HG03571 (cell line): ENCODE results near the gene ATP5F1D.

Experiments used
- ATAC-seq: cut with Tn5 transposase; IDR thresholded peaks from one replicate; pipeline ENCODE4 v1.9.1; 2021; ENCODE audit not compliant: unreplicated experiment

ATP5F1D gene

DNA sequence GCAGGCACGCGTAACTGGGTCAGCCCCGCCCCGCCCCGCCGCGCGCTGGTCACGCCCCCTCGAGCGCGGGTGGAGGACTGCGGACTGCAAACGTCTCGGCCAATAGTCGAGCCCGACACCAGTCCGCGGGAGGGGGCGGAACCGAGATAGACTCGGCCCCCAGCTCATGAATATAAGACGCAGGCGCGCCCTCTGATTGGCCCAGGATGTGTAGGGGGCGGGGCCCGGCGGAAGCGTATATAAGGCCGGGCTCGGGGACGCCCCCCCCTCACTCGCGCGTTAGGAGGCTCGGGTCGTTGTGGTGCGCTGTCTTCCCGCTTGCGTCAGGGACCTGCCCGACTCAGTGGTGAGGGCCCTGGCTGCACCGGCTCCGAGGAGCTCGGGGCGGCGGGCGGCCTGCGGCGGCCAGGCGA is 27.5 kb downstream of the ATP5F1D start, which contains the start of gene CIRBP:
Gene CIRBP, plus strand, starts transcription at position 268 of the 413 bp plus-strand sequence. CDS start 1,602 bp downstream, outside the sequence.
- peak; percentile 43 for ATAC-seq

DNA sequence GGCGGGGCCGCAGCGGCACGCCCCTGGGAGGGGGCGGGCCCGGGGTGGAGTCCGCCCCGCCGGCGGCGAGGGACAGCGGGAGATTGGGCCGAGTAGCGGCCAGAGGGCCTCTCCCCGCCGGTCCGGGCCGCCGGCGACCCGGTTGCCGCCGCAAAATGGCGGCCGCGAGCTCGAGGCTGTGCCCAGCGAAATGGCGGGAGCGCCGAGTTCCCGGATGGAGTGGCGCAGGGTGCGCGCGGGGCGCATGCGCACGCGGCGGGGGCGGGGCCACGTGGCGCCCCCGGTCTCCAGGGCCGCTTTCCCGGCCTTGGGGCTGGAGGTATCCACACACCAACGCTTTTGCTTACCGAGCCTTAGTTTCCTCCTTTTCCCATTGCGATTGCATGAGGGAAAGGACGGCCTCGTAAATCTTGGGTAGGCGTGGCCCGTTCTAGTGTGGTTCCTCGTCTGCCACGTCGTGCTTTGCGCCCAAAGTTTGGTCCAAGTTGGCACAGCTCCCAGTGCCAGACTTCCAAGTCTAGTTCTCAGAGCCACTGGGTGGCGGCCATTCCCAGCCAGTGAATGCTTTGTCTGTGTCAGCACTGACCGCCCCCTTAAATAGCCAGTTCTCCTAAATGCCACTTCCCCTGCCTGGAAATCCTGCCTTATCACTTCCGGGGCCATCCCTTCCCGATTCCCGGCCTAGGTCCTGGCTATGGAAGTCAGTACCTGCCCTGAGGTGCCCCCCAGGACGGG is 28.1 kb downstream of the ATP5F1D start:
- peak; percentile 13 for ATAC-seq

DNA sequence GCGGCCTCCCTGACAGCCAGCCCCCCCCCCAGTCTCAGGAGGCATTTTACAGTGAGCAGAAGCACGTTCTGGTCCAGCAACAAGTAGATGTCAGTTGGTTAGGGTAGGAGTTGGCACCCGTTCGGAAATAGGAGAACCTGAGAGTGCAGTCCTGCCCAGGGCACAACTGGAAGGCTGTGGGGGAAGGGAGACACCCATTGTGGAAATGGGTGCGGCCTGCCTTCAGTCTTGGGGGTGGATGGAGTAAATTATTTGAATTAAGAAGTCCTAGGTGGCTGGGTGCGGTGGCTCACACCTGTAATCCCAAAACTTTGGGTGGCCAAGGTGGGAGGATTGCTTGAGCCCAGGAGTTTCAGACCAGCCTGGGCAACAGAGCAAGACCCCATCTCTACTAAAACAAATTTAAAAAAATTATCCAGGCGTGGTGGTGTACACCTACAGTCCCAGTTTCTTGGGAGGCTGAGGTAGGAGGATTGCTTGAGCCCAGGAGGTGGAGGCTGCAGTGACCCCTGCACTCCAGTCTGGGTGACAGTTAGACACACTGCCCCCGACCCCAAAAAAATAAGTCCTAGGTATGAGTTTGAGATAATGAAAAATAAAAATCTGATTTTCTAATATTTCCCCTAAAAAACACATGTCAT is 28.8 kb downstream of the ATP5F1D start:
- no peak for ATAC-seq

DNA sequence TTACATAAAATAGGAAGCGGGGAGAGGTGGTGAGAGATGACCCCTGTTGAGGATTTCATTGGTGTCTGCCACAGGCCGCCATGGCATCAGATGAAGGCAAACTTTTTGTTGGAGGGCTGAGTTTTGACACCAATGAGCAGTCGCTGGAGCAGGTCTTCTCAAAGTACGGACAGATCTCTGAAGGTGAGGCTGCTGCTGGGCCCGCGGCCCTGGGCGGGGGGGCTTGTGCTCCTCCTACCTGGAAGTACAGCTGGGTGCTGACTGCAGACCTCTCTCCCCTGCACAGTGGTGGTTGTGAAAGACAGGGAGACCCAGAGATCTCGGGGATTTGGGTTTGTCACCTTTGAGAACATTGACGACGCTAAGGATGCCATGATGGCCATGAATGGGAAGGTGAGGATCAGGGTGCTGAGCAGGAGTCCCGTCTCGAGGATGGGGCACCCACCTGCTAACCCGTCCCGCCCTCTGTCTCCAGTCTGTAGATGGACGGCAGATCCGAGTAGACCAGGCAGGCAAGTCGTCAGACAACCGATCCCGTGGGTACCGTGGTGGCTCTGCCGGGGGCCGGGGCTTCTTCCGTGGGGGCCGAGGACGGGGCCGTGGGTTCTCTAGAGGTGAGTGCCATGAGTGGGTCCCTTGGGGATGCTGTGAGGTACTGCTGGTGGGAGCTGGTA is 29.4 kb downstream of the ATP5F1D start:
- no peak for ATAC-seq

DNA sequence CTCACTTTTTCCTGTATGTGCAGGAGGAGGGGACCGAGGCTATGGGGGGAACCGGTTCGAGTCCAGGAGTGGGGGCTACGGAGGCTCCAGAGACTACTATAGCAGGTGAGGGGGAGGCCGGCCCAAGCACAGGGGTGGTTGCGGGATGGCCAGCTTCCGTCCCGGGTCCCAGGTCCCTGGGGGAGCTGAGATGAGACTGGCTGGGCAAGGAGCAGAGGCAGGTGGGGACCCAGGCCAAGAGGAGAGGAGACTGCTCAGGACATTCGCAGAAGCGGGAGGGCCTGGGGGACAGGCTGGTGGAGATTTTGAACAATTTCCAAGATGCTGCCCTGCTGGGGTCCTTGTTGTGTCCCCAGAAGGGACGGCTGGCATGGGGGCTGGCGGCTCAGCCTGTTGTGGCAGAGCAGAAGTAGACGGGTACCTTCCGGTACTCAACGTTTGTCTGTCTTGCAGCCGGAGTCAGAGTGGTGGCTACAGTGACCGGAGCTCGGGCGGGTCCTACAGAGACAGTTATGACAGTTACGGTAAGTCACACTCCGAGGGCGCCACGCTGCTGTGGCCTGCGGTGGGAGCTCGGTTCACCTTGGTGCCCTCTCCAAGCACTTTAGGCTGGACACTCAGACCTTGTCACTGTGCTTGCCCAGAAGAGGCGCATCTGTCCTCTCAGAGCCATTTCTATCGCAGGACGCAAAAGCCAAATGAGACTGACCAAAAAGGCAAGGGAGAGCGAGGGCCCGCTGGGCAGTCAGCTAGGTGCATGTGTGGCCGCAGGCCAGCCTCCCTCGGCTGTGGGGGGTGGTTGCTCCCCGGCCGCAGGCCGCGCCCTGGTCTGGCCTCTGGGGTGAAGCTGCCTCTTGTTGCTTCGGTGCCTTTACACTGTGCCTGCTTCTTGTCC is 30.2 kb downstream of the ATP5F1D start:
- ATAC-seq, result no peak

DNA sequence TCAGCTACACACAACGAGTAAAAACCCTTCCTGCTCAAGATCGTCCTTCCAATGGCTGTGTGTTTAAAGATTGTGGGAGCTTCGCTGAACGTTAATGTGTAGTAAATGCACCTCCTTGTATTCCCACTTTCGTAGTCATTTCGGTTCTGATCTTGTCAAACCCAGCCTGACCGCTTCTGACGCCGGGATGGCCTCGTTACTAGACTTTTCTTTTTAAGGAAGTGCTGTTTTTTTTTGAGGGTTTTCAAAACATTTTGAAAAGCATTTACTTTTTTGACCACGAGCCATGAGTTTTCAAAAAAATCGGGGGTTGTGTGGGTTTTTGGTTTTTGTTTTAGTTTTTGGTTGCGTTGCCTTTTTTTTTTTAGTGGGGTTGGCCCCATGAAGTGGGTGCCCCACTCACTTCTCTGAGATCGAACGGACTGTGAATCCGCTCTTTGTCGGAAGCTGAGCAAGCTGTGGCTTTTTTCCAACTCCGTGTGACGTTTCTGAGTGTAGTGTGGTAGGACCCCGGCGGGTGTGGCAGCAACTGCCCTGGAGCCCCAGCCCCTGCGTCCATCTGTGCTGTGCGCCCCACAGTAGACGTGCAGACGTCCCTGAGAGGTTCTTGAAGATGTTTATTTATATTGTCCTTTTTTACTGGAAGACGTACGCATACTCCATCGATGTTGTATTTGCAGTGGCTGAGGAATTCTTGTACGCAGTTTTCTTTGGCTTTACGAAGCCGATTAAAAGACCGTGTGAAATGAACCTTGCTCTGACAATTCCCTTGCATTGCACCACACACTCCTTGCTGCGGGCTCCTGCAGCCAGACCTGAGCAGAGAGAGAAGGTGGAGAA is 31.1 kb downstream of the ATP5F1D start:
- no peak for ATAC-seq

DNA sequence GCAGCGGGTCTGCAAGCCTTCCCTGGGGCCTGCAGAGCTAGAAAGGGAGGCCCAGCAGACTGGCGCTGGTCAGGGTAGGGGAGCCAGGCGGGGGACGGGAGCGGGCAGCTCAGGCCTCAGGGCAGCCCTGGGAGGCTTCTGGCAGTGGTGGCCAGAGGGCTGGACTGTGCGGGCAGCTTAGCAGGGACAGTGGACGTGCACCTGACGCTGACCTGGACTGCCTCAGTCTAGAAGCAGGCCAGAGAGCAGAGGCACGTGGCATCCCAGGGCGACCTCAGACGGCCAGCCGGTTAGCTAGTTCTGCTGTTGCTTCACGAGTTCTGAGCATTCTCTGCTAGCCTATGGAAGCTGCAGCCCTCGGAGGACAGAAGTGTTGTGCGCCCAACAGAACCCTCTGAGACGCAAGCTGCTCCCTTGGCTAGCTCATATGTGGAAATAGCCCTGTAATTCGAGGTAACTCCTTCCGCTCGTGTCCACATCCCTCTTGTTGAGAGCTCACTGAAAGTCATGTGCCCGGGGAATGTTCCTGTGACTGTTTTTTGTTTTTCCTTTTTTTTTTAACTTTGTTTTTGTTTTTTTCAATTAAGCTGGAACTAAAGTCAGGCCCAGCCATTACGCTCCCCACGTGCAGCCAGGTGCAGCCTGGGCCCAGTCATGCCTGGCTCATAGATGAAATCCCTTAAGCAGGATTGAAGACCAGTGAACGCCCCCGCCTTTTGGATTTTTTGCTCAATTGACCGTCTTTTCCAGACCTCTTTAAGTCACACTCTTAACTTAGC is 31.9 kb downstream of the ATP5F1D start:
- ATAC-seq, result no peak

DNA sequence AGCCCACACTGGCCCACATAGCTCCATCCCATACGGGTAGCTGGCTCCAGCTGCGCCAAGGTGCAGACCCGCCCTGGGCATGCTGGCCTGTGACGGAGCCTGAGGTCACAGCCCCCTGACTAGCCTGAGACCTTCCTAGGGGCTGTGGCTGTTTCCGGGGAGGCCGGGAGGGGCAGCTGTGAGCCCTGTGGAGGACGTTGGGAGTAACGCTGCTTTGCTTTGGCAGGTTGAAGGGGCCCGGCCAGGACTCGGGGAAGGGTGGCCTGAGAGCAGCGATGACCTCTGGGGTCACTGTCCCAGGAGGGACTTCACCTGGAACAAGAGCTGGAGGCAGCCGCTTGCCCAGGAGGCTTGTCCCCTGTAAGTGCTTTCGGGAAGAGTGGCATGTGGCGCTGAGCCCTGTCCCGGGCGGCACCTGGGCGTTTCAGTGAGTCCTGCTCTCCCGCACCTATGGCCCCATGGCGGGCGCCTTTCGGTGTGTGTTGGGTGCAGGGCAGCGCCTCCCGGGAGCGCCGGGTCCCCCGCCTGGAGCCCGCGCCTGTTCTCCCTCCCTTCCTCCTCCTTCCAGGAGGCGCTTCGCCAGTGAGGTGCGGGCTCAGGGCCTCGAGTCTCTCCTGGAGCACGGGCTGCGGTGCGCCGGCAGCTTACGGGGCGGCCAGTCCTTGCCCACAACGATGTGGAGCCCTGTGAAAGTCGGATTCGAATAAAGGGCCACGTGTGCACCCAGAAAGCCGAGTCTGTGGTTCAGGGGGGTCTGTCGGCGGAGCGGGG is 32.7 kb downstream of the ATP5F1D start:
- no peak for ATAC-seq

DNA sequence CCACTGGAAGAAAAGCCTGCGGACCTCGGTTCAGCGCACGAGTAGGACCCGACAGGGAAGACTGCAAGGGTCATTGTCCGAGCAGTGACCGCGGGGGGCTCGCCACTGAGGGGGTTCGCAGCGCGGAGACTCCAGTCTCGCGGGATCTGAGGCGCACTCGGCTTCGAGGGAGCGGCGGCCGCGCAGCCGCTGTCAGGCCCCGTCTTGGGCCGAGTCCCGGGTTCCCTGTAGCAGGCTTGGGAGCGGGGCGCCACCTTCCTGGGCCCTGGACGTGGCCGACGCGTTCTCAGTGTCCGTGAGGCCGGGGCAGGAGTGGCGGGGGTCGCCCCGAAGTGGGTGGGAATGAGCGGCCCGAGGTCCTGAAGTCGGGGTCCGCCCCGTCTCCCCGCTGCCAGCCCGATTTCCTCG is 33.3 kb downstream of the ATP5F1D start:
- ATAC-seq, result peak; percentile 2

DNA sequence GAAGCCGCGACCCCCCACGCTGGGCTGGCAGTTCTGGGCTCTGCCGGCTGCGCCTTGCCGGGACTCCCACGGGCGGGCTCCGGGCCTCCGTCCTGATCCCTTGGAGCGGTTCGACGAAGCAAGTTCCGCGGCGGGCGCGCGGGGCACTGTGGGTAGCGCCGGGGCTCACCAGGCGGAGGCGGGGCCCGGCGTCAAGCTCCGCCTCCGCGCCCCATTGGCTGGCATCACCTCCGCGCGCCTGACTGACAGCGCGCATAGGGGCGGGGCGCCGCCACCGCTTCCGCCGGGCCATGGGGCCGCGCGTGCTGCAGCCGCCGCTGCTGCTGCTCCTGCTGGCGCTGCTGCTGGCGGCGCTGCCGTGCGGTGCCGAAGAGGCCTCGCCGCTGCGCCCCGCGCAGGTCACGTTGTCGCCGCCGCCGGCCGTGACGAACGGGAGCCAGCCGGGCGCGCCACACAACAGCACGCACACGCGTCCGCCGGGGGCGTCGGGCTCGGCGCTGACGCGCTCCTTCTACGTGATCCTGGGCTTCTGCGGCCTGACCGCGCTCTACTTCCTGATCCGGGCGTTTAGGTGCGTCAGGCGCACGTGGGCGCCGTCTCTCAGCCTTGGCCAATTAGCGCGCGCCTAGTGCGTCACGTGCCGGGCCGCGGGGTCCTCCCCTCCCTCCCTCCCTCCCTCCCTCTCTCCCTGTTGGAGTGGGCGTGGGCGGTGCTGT is 33.9 kb downstream of the ATP5F1D start, which contains the start of gene FAM174C:
Gene FAM174C, plus strand, starts transcription at position 271 of the 716 bp plus-strand sequence. Its CDS starts 20 bp downstream, at position 291.
- ATAC-seq, result peak; percentile 63

DNA sequence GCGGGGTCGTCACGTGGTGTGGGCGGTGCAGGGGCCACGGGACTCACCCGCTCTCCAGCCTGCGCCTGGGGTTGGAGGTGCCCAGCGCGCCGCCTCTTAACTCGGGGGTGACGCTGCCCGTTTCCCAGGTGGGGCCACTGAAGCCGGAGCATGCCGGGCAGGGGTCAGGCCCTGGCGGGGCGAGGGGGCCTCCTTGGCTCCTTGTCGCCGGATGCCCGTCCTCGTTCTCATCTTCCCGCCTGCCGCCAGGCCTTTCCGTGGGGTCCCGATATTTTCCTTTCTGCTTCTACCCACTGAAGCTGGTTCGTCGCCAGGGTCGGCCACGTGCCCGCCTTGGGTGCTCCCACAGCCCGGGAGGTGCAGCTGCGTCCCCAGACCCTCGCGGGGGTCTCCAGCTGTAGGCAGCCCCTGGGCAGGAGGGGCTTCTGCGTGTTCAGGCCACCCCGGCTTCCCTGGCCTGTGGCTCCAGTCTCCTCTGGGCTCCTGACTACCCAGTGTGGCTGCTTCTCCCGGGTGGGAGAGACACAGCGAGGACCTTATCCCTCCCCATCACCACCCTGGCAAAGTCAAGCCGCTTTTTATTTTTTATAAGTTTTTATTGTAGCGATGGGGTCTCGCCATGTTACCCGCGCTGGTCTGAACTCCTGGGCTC is 34.6 kb downstream of the ATP5F1D start:
- no peak for ATAC-seq

DNA sequence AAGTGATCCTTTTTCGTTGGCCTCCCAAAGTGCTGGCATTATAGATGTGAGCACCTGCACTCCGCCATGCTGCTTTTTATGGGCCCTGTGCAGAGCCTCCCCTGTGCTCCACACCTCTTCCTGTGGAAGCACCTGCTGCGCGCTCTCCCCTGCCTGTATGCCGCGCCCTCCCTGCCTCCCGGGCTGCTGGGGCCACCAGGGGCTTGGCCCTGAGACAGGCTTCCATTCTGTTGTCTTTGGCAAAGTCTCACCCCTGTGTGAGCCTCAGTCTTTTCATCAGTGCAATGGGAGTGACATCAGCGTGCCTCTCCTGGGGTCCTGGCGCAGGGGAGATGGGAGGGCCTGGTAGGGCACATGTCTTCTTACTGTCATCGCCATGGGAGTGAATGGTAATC is 35.1 kb downstream of the ATP5F1D start:
- no peak for ATAC-seq

DNA sequence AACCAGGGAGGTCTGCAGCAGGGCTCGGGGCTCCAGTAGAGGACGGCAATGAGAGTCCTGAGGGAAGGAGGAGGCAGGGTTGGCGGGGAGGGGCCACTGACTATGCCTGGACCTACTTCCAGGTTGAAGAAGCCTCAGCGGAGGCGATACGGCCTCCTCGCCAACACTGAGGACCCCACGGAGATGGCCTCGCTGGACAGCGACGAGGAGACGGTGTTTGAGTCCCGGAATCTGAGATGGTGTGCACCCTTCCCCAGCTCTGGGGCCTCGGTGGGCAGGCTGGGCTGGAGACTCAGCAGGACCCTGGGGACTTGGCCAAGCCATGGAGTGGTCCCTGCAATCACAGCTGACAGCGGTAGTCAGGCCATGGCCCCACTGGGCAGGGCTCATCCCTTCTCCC is 35.5 kb downstream of the ATP5F1D start:
- no peak for ATAC-seq

DNA sequence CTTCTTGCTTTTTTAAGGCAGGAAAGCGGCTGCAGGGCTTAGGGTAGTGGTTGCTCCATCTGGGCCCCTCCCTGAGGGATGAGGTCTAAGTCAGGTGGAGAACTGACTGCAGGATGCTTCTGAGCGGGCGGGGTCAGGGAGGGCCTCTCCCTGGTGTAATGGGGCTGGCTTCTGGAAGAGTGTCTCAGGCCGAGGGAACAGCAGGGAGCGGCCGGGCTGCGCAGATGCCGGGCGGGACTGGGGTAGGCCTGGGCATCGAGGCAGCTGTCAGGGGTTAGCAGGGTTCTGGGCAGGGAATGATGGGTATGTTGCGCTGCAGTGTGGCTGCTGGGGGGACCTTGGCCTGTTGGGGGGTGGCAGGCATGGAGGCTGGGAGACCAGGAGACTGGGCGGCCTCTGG is 36.5 kb downstream of the ATP5F1D start:
- no peak for ATAC-seq

DNA sequence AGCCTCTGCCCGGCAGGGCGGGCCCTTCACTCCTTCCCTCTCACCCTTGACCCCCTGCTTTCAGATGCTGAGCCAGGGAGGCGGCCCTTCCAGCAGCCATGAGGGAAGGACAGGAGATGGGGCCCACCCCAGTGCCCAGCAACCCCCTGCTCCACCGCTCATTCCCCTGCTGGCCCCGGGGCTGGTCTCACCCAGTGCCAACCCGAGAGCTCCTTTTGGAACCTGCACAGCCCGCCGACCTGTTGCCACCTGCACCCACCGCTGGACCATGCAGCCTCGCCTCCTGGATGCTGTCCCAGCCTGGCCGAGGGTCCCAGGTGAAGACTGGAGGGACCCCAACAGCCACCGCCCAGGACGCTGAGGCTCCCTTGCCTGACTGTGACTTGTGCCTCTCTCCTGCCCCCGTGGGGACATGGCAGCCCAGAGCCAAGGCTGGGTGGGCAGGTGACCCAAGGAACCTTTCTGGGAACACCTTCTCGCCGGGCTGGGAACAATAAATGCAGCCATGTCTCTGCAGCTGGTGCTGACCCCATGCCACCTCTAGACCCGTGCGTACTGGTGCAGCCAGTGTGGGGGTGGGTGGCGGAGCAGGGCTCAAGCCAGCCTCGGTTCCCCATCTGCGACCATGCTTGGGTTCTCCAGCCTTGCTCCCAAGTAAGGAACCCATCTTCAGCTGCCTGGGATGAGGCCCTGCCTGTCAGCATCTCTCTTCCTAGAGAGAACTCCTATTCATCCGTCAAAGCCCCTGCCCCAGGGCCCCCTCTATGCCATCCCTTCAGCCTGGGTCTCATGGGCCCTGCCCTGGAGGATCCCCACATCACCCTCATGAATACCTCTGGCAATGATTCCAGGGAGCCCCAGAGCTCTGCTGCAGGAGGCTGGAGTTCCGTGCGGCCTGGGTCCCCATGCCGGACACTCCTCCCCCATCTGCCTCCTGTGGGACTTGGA is 37.4 kb downstream of the ATP5F1D start:
- no peak for ATAC-seq

DNA sequence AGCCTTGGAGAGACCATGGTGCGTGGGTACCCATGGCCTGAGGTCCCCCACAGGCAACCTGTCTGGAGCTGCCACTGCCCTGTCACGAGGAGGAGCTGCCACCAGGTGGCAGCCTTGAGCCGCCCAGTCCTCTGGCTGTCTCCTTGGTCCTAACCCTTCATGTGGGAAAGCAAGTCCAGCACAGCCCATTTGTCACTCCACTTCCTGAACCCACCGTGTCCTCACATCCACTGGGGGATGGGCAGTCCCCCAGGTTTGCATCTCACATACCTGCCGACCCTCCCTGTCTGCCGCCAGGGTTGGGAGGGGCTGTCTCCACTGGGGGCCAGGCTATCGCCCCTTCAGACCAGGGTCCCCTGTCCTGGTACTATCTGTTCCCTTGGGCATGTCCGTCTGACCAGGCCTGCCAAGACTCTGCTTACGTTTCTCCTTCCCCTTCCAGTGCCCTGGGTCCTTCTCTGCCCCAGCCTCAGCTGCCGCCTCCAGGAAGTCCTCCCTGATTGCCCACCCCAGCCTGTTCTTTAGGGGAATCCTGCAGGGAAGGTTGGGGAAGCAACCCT is 38.3 kb downstream of the ATP5F1D start:
- ATAC-seq, result no peak
